K562 (cell line): Measurements from ENCODE around the gene CIART. TPM values are rescaled to one million over a fixed set of nuclear protein-coding genes. Genes with fewer than 3 reads are reported as not detected.

Source experiments
- CBX1 ChIP-seq: sonication (generic); IDR thresholded peaks from 2 replicates; pipeline ENCODE4 v1.6.1; 2016; ENCODE audit warnings: antibody characterized with exemption, low read depth, mild to moderate bottlenecking
- CUX1 ChIP-seq: fragments of 200-800 bp; sonication (Bioruptor generic); IDR thresholded peaks from 2 replicates; pipeline ENCODE4 v1.6.1; 2016; ENCODE audit warnings: missing genetic modification characterization, missing compliant biosample characterization
- FIP1L1 ChIP-seq: fragments of 200-400 bp; formaldehyde crosslinking; IDR thresholded peaks from 2 replicates; pipeline ENCODE4 v1.6.1; 2018; ENCODE audit warnings: mild to moderate bottlenecking, low read depth, low read length; ENCODE audit not compliant: poor library complexity, severe bottlenecking
- HMG20A ChIP-seq: fragments of 450-650 bp; formaldehyde crosslinking; conservative IDR thresholded peaks from 2 replicates; pipeline ENCODE4 v1.4.0; 2020; ENCODE audit warnings: mild to moderate bottlenecking, mixed read lengths
- MTA2 ChIP-seq: fragments of 450-650 bp; IDR thresholded peaks from 2 replicates; pipeline ENCODE4 v1.6.1; 2016; ENCODE audit warnings: low read depth
- NCOR1 ChIP-seq: fragments of 450-650 bp; IDR thresholded peaks from 2 replicates; pipeline ENCODE4 v1.6.1; 2016; ENCODE audit warnings: mild to moderate bottlenecking, moderate library complexity
- NFIC ChIP-seq: fragments of 450-650 bp; IDR thresholded peaks from 2 replicates; pipeline ENCODE4 v1.6.1; 2017; ENCODE audit warnings: mild to moderate bottlenecking, inconsistent platforms
- POLR2AphosphoS2 ChIP-seq: IDR thresholded peaks from 2 replicates; pipeline ENCODE4 v1.6.1; 2012; ENCODE audit warnings: low read length, improper control_type of control experiment
- RNF219 ChIP-seq: fragments of 250-450 bp; sonication (Bioruptor Pico); IDR thresholded peaks from 2 replicates; pipeline ENCODE4 v1.5.0; 2022; ENCODE audit warnings: mild to moderate bottlenecking
- XRCC5 ChIP-seq: fragments of 200-400 bp; formaldehyde crosslinking; IDR thresholded peaks from 2 replicates; pipeline ENCODE4 v1.6.1; 2017; ENCODE audit warnings: low read depth, mild to moderate bottlenecking, low read length
- ZNF324 ChIP-seq: fragments of 250-450 bp; sonication (Bioruptor Pico); IDR thresholded peaks from 2 replicates; pipeline ENCODE4 v1.4.0; 2020; ENCODE audit warnings: mild to moderate bottlenecking
- ZNF668 ChIP-seq: fragments of 250-450 bp; sonication (Bioruptor Pico); IDR thresholded peaks from 2 replicates; pipeline ENCODE4 v1.8.0; 2022; ENCODE audit warnings: mild to moderate bottlenecking, inconsistent platforms
- ZNF766 ChIP-seq: fragments of 200-800 bp; sonication (Bioruptor generic); conservative IDR thresholded peaks from 2 replicates; pipeline ENCODE4 v1.6.1; 2016; ENCODE audit warnings: missing genetic modification characterization, missing compliant biosample characterization
- polyA plus RNA-seq, 8 experiments: library from polyadenylated mRNA; depleted of rRNA in 4 of 8; stranded (reverse) in 5 of 8; unstranded in 3 of 8; fragments of >200 nt; fragmentation: Nextera tagmentation in 2 of 8; fragmentation: Illumina TruSeq in 1 of 8; extraction: Ambion mirVana in 2 of 8; extraction: Trizol in 1 of 8; gene quantifications; 2 replicates each; pipeline versions ENCODE4 v1.2.1 to v1.2.3, GENCODE V29; 2011 to 2014; ENCODE audit warnings: inconsistent platforms in 1 of 8, missing spikeins in 1 of 8
- total RNA-seq, 7 experiments: library from RNA; depleted of rRNA in 6 of 7; stranded (reverse); fragments of >200 nt in 6 of 7; fragmentation: Illumina TruSeq in 2 of 7; extraction: Trizol in 2 of 7; gene quantifications; 2 replicates each; pipeline versions ENCODE4 v1.2.1 to v1.2.3, GENCODE V29; 2011 to 2021; ENCODE audit warnings: low replicate concordance in 1 of 7
- TF ChIP-seq, protein P1 (sequence below): sonication (generic); formaldehyde crosslinking; IDR thresholded peaks from 2 replicates; pipeline ENCODE4 v1.8.1; 2023; ENCODE audit warnings: mild to moderate bottlenecking, missing genetic modification reagents, moderate library complexity
- TF ChIP-seq, protein P2 (sequence below): sonication (generic); formaldehyde crosslinking; IDR thresholded peaks from 2 replicates; pipeline ENCODE4 v1.4.0; 2020; ENCODE audit warnings: mild to moderate bottlenecking, missing genetic modification reagents

The CIART gene
- total and polyA plus RNA-seq, 9 of the 15 experiments (the other 6 are each of a cell fraction or from before 2014, with no cell fraction given): 0.07 to 0.35 (median 0.19) TPM; not detected in 2

DNA sequence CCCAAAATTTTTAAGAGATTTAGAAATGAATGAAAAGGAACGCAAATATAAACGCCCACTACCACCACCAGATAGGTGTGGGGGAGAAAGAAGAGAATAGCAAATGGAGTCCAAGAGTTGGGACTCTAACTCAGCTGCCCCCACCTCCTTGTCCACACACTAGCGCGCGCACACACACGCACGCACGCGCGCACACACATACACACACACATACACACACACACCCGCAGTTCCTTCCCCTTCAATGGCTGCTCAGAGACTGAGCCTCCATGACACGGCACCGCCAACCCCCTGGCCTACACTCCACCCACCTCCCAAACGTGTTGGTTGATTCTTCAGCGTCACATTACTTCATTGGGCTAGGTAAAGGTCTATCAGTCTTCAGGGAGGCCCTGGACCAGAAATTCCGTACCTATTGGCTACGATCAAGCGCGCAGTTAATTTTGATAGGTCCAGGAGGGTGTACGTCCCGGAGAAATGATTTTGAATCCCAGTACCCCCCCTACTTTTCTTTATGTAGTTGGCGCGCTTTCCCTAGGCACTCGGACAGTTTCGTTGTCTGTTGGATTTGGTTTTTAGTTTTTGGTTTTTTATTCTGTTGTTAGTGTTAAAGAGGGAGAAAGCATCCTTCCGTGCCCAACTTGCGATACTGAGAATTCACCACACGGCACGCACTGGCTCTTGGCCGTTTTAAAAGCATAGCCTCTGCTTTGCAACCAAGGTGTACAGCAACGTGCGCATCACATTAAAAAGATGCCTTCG lies 46.3 kb upstream of the CIART start, which contains the start of gene ANP32E (continued):
- TF ChIP-seq, protein P1, sequence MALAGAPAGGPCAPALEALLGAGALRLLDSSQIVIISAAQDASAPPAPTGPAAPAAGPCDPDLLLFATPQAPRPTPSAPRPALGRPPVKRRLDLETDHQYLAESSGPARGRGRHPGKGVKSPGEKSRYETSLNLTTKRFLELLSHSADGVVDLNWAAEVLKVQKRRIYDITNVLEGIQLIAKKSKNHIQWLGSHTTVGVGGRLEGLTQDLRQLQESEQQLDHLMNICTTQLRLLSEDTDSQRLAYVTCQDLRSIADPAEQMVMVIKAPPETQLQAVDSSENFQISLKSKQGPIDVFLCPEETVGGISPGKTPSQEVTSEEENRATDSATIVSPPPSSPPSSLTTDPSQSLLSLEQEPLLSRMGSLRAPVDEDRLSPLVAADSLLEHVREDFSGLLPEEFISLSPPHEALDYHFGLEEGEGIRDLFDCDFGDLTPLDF (CRISPR knock-in tag): peak; percentile 97
- TF ChIP-seq NCOR1: peak; percentile 50
- TF ChIP-seq ZNF324 (CRISPR knock-in tag): no peak
- 0 out of 2 replicates have a peak, but pooled peaks have one; percentile 26 for TF ChIP-seq MTA2
- no peak for TF ChIP-seq HMG20A (CRISPR knock-in tag)
- TF ChIP-seq ZNF766 (CRISPR knock-in tag): peak; percentile 79; the same call in 1 of the 2 replicates
- 0 out of 2 replicates have a peak, but pooled peaks have one; percentile 65 for TF ChIP-seq XRCC5
- peak; percentile 74; the same call in 1 of the 2 replicates for TF ChIP-seq POLR2AphosphoS2
- TF ChIP-seq, protein P2, sequence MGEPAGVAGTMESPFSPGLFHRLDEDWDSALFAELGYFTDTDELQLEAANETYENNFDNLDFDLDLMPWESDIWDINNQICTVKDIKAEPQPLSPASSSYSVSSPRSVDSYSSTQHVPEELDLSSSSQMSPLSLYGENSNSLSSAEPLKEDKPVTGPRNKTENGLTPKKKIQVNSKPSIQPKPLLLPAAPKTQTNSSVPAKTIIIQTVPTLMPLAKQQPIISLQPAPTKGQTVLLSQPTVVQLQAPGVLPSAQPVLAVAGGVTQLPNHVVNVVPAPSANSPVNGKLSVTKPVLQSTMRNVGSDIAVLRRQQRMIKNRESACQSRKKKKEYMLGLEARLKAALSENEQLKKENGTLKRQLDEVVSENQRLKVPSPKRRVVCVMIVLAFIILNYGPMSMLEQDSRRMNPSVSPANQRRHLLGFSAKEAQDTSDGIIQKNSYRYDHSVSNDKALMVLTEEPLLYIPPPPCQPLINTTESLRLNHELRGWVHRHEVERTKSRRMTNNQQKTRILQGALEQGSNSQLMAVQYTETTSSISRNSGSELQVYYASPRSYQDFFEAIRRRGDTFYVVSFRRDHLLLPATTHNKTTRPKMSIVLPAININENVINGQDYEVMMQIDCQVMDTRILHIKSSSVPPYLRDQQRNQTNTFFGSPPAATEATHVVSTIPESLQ (CRISPR knock-in tag): no peak
- 0 out of 2 replicates have a peak, but pooled peaks have one; percentile 26 for TF ChIP-seq CBX1
- TF ChIP-seq CUX1 (CRISPR knock-in tag): no peak
- TF ChIP-seq RNF219 (CRISPR knock-in tag): no peak
- no peak for TF ChIP-seq ZNF668
- TF ChIP-seq NFIC: peak; percentile 73
- no peak for TF ChIP-seq FIP1L1
